Hematopoietic multipotent progenitor cell treated with erythropoietin and hydrocortisone succinate and interleukin-3 and kit ligand, for 15 days (in vitro differentiated cells): ENCODE results near the gene PAK4.
"Not testable (repeated sequence)": the region's sequence is repeated elsewhere in the genome, so short reads cannot be mapped to it uniquely, and the experiment has no call there.

Source experiments
- DNase-seq: peaks from one replicate; pipeline ENCODE4 v3.0.0-alpha.2; 2015; ENCODE audit warnings: low spot score

The PAK4 gene

DNA sequence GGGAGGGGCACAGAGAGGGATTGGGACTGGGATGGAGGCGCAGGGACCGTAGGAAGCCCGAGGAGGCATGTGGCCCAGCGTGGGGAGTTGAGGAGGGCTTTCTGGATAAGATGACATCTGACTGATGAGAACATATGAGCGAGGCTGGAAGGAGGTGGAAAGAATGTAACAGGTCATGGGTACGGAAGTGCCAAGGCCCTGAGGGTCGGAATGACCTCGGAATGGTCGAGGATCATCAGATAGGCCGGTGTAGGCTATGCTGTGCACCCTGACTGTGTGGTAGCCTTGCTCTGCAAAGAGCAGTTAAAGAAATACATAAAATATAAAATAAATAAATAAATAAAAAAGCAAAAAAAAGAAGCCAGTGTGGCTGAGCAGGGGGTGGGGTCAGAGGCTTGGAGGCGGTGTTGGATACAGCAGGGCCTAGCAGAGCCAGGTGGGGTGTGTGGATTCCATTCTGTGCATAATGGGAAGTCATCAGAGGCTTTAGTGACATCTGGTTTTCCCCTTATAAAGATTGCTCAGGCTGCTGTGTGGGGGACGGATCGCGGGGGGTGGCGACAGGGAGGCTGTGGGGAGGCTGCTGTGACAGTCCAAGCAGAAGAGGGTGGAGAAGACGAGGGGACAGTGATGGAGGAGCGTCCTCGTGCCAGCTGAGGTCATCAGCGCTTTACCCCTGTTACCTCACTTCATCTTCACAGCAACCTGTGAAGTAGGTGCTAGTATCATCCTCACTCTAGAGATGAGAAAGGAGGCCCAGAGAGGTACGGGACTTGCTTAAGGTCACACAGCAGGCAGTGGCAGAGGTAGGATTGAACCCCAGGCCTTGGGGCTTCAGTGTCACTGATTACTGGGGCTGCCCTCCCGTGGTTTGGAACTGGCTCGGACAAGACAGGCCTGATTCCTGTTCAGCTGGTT is 5.0 kb downstream of the PAK4 start:
- DNase-seq: no peak

DNA sequence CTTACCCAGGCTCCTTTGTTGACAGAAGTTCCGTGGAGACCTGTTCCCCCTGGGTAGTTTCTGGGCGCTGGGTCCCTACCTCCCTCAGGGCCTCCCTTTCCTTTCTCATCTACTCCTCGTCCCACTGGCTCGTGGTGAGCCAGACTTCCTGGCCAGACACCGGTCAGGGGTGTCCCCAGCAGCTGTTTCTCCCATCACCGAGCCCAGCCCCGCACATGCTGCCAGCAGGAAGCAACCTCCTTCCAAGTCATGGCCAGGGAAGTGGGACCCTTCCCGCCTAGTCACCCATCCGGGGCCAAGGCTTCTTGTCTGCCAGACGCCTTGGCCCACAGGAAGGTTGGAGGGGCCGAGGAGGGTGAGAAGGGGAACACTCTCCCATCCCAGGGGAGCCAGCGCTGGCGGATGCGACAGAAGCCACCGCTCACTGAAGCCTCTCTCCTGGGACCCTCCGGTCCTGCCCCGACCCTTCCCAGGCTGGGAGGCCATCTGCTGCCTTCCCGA is 5.7 kb downstream of the PAK4 start:
- DNase-seq: no peak

DNA sequence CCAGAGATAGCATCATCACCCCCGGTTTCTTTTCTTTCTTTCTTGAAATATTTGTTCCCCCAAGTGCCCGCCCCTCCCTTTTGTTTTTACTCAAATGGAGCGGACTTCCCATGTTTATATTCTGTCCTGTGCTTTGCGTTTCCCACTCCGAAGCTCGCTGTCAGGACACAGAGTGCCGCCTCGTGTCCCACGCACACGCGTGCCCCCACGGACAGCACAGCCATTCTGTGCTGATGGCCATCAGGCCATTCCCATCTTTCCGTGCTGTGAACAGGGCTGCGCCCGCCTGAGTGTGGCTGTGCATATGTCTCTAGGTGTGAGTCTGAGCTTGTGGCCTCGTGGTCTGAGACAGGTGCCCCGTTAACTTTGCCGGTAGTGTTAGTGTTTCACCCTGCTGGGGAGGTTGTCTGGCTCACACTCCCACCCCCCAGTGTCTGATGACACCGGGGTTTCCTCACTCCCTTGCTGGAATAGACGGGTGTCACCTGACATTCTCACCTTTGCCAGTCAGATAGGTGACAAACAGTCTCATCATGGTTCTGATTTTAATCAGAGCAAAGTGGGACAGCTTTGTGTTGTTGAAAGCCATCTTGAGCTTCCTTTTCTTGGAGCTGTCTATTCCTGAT is 6.9 kb downstream of the PAK4 start:
- DNase-seq: no peak

DNA sequence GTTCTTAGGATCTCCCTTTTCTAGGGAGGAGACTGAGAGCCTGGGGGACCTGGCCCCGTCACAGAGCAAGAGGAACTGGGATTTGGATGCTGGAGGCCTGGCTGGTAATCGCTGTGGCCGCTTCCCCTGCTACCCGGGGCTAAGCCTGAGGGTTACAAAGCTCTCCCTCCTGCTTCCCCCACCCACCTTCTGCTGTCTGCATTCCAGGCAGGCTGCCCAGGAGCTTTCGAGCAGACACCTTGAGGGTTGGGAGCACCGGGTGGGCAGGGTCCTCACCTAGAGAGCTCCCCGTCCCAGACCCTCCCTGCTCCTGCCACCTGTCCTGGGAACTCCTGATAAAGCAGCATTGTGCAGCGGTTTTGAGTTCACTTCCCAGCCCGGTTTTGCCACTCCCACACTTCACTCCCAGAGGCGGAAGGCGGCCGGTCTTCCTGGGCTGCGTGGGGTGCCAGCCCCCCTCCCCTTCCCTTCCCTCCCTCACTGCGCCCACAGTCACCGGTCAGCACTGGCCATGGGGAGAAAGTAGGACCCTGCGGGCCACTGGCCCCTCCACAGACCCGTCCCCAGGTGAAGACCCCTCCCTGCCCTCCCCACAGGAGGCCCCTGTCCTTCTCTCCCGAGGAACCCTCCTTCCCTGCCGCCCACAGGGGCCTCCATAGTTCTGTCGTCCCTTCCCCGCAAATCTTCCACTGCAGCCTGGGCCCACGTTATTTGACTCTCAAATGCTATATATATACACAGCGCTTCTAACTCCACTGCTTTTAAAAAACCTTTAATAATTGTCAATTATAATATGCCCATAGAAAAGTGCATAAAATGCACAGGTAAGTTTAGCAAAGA is 8.1 kb downstream of the PAK4 start:
- DNase-seq: no peak

DNA sequence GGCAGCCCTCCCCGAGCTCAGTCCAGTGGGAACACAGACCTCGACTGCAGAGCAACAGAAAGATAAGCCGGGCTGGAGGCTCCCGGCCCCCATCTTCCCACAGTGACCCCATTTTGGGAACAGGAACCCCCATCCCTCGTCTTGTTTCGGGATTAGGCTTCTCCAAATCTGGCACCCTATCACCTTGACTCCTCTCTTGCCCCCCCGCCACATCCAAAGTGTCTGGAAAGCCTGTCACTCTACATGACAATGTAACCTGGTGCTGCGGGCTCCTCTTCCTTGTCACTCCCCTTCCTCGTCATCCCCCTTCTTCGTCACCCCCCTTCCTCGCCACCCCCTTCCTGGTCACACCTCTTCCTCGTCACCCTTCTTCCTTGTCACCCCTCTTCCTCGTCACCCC is 10.1 kb downstream of the PAK4 start:
- DNase-seq: no peak

DNA sequence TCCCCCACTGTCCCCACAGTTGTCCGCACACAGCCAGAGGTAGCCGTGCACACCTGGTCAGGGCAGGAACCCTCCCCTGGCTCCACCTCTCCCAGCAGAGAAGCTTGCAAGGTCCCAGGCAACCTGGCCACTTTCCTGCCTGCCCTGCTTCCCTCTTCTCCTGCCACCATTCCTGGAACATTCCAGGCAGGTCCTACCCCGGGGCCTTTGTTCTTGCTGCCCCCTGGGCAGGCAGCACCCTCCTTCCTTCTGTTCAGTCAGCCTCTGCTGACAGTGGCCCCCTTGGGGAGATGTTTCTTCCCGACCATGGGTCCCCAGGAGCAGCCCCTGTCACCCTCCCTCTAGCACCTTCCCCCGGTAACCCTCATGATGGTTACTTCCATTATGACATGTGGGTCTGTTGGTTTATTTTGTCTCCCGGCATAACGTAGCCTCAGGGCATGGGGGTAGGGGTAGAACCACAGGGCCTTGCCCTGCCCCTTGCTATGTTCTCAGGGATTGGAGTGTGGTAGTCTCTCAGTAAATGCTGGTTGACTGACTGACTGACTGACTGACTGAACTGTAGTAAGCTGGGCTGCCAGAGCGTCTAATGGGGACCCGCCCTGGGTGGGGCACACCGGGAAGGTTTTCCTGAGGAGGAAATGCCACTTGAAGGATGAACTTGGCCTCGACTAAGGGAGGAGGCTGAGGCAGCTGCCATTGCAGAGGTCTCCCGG is 10.8 kb downstream of the PAK4 start:
- DNase-seq: no peak

DNA sequence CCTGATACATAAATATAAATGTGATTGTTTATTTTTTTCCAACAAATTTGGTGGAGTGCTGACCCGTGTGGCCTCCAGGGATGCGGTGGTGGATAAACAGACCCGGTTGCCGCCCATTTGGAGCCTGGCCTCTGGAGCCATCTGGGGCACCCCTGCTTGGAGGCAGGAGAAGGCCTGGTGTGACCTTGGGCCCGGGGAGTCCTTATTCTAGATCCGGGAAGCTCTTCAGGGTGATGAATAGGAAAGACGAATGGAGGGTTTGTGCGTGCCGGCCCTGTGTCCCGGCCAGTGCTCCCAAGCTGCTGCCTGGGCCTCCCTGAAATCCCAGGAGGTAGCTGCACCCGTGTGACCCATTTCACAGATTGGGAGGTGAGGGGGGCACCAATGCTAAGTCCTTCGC is 11.5 kb downstream of the PAK4 start:
- DNase-seq: no peak

DNA sequence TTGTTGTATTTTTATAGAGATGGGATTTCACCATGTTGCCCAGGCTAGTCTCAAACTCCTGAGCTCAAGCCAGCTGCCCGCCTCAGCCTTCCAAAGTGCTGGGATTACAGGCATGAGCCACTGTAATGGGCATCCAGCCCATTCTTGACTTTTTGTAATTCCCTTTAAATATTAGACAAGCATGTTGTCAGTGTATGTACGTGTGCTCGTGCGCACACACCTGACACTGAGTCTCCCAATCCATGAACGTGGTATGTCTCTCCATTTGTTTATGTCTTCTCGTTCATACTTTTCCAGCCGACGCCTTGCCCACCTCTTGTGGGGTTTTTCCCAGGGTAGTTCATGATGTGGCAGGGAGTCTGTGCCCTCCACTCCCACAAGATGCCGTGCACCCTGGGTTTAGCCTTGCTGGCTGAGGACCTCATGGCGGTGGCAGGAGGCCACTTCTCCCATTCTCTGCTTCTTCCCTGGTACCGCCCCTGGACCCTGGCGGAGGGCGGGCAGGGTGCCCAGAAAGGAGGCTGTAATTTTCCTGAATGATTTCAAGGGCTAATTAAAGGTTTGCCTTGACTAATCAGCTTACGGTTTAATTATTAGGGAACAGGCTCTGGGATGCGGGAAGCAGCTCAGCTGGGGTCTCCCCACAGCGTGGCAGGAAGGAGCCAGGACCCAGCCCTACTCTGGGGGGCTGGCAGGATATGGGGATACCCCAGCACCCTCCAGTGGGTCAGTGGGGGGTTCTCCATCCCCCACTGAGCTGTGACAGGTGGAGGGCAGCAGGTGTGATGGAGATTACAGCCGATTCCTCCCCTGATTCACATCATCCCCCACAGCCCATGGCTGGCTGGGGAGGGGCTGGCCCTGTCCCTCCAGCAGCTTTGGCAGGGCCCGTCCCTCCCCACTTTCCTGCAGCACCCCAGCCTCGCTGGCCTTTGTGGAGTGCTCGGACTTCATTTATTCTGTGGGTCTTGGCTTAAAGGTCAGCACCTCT is 12.9 kb downstream of the PAK4 start:
- DNase-seq: no peak

DNA sequence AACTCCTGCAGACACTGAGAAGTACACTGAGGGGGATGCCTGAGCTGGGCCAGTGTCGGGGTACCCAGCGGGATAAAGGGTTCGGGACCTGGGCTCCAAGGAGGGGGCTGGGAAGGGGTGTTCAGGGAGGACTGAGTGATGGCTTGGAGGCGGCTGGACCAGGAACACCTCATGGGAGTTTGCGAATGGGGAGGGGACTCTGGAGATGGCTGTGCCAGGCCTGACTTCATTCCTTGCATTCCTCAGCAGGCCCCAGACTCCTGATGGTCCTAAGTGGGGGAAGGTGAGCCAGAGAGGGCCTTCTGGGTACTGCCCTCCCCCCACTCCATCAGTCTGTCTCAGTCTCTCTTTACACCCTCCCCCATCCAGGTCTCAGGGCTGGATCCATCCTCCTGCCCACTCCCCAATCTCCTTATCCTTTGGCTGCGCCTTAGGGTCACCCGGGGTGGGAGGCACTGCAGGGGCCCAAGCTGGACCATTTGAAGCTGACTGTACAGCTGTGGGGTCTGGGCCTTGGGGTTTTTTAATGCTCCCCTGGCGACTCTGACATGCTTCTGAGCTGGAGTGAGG is 13.8 kb downstream of the PAK4 start:
- no peak for DNase-seq

DNA sequence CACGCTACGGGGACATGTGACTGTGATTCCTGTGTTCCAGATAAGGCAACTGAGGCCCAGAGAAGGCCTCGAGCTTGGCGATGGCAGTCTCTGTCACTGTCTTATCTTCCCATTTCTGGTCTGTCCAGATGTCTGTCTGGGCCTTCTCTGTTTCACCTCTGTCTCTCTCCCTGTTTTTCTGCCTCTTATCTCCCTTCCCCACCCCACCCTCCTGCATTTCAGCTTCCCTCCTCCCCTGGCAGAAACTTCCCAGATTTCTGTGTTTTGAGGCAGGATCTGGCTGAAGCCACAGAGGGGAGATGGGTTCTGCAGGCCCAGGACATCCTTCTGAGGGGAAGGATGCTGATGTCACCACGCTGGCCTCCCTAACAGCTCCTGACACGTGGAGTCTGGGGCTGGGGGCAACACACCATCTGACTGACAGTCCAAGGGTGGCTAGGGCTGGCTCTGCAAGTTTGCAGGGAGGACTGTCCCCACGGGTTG is 14.4 kb downstream of the PAK4 start:
- no peak for DNase-seq

DNA sequence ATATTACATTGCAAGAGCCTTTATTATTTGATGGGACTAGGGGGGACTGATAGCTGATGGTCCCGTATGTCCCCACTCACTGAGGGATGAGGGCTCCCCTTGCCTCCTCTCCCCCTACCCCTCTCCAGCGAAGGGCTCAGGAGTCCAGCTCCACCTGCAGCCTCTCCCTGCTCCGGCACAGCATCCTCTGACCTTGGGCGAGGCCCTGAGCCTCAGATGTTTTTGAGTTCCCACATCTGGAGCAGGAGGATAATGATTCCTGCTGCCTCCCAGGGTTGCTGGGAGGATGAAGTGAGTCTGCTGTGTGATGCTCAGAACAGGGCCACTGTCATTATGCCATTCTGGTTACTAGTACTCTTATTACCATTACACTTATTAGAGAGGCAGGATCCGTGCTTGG is 15.0 kb downstream of the PAK4 start:
- no peak for DNase-seq

DNA sequence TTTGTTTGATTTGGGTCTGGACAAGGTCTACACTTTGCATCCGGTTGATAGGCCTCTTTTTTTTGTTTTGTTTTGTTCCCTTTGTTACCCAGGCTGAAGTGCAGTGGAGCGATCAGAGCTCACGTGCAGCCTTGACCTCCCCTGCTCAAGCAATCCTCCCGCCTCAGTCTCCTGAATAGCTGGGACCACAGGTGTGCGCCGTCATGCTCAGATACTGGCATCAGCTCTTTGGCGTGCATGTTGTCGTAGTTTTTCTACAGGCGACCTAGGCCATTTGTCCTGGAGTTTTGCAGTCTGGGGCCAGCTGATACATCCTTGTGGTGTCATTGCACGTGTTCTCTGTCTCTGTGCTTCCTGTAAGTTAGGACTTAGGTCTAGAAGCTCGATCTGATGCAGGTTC is 16.3 kb downstream of the PAK4 start:
- DNase-seq: no peak

DNA sequence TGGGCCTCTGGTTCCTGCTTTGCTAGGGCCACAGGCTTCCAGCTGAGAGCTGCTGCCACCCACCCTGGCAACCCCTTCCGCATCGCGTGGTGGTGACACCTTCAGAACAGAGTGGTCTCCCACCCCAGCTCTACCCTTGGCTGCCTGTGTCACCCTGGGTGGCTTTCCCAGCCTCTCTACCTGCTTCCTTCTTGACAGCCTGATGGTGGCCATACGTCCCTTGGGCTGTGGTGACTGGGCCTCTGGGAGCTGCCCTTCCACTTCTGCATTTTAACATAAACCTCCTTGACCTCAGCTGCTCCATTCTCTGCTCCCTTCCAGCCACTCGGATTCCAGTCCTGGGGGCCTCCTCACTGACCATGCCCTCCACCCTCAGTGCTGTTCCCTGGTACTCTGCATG is 17.0 kb downstream of the PAK4 start:
- DNase-seq: no peak

DNA sequence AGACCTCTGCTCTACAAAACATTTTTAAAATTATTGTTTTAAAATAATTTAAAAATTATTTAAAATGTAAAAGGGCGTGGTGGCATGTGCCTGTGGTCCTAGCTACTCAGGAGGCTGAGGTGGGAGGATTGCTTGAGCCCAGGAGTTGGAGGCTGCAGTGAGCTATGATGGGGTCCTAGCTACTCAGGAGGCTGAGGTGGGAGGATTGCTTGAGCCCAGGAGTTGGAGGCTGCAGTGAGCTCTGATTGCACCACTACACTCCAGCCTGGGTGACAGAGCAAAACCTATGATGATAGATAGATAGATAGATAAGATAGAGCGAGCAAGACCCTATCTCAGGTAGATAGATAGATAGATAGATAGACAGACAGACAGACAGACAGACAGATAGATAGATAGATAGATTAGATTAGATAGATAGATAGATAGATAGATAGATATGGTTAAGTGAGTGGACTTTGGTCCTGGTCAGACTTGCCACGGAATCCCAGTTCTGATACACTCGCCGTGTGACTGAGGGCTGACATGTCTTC is 18.2 kb downstream of the PAK4 start:
- DNase-seq: not testable (repeated sequence)

DNA sequence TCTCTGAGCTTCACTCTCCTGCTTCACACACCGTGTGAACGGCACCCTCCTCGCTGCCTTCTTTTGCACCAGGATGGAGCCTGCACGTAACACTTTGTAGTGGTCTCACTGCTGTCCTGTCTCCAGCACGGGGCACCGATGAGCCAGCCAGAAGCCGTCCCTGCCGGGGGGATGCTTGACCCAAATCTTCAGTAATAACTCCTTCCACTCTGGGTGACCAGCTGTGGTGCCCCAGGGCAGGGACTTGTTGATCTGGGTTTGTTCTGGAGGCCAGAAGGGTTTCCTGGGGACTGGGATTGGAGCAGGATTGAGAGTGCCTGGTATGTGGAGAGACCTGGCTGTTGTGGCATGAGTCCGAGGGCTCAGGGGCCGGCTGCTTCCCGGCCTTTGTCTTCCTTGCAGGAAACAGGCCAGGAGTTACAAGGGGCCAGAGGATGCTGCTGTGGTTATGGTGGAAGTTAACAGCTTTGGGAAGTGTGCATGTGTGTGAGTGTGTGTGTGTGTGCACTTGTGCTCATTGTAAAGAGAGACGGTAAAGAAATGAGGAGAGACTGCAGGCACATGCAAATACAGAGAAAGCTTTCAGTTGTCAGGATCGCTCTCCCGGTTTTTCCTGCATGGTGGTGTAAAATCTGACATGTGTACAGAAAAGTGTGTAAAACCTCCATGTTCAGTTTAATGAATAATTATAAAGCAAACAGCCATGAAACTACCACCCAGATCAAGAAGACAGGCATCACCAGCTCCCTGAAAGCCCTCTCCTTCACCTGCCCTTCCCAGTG is 18.9 kb downstream of the PAK4 start:
- no peak for DNase-seq

DNA sequence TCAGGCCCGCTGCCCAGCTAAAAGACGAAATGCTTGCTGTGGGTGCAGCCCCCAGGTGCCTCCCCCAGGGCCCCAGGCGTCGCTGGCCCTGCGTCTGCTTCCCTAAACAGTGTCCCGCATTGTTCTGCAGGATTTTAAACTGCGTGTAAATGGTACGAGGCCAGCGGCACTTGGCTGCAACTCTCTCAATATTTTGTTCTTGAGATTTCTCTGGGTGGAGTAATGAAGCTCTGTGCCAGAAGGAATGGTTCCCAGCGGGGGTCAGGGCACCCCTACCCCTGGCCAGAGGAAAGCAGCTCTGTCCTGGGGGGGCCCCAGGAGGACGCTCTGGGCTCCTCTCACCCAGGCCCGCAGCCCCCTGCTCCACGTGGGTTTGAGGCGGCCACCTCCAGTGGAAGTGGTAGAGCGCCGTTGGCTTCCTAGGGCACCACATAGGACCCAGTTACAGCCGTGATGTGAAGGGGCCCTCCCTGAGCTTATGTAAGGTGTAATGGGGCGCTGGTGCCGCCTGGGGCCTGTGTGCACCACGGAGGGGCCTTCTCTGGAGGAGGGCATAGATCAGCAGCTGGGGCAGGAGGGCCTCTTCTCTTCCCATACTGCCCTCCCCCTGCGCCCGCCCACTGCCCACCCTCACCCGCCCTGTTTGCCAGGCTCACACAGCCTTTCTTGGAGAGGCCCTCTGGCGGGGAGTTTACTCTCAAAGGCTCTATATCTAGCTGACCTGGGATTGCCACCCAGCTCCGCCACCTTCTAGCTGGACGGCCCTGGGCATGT is 19.8 kb downstream of the PAK4 start:
- no peak for DNase-seq

DNA sequence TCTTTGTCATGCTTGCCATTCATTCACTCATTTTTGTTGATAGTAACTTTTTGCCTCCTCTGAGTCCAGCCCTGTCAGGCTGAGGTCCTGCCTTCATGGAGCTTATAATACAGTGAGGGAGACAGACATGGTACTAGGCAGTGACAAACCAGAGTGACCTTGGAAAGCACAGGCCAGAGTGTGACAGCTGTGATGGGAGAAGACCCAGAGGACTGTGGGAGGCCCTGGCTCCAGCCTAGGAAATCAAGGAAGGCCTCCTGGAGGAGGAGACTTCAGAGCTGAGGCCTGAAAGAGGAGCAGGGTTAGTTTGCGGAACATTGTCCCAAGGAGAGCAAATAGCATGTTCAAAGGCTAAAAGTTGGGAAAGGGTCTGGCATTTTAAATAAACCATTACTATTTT is 20.5 kb downstream of the PAK4 start:
- no peak for DNase-seq
